ENCODE results near the gene GEN1.

The GEN1 gene

GRCh38 chr2:17795309-17795708 is 41.4 kb downstream of the GEN1 start:
- DNase-seq (ENCODE audit: low read depth), result no peak

GRCh38 chr2:17798338-17798737 is 44.4 kb downstream of the GEN1 start:
- no peak for DNase-seq (ENCODE audit: low read depth)

GRCh38 chr2:17799301-17800120 is 45.6 kb downstream of the GEN1 start:
- no peak for DNase-seq (ENCODE audit: low read depth)

- DNase-seq (ENCODE audit: low read depth), result no peak
These were observed 46.3 kb downstream of the GEN1 start for GRCh38 chr2:17800219-17800618.

- DNase-seq (ENCODE audit: low read depth), result no peak
These were observed 46.9 kb downstream of the GEN1 start for GRCh38 chr2:17800693-17801458.

- DNase-seq (ENCODE audit: low read depth), result no peak
These were observed 49.6 kb downstream of the GEN1 start for GRCh38 chr2:17803497-17803896.

GRCh38 chr2:17804358-17804757 is 50.4 kb downstream of the GEN1 start:
- no peak for DNase-seq (ENCODE audit: low read depth)

- no peak for DNase-seq (ENCODE audit: low read depth)
These were observed 51.2 kb downstream of the GEN1 start for GRCh38 chr2:17805166-17805565.

GRCh38 chr2:17805717-17806363 is 51.9 kb downstream of the GEN1 start:
- DNase-seq (ENCODE audit: low read depth), result no peak

- no peak for DNase-seq (ENCODE audit: low read depth)
These were observed 59.2 kb downstream of the GEN1 start for GRCh38 chr2:17813010-17813741.

- DNase-seq (ENCODE audit: low read depth), result no peak
These were observed 60.0 kb downstream of the GEN1 start for GRCh38 chr2:17813742-17814473.

GRCh38 chr2:17814601-17815000 is 60.7 kb downstream of the GEN1 start:
- DNase-seq (ENCODE audit: low read depth), result no peak

GRCh38 chr2:17815468-17816184 is 61.7 kb downstream of the GEN1 start:
- DNase-seq (ENCODE audit: low read depth), result no peak

- no peak for DNase-seq (ENCODE audit: low read depth)
These were observed 62.7 kb downstream of the GEN1 start, which contains the start of gene MSGN1 for GRCh38 chr2:17816396-17817245. TSS of gene MSGN1 (plus strand) at chr2:17816460. CDS start at chr2:17816519, 59 bp downstream.

- no peak for DNase-seq (ENCODE audit: low read depth)
These were observed 64.4 kb downstream of the GEN1 start for GRCh38 chr2:17818235-17818815.

- DNase-seq (ENCODE audit: low read depth), result no peak
These were observed 67.1 kb downstream of the GEN1 start for GRCh38 chr2:17821080-17821479.

- no peak for DNase-seq (ENCODE audit: low read depth)
These were observed 67.9 kb downstream of the GEN1 start for GRCh38 chr2:17821535-17822444.

- DNase-seq (ENCODE audit: low read depth), result no peak
These were observed 68.6 kb downstream of the GEN1 start for GRCh38 chr2:17822445-17823117.

All from activated T-cell treated with anti-CD3 and anti-CD28 coated beads for 1 hour (primary cell).